ENCODE data around the gene HADHA. TPM values are rescaled to one million over a fixed set of nuclear protein-coding genes. Genes with fewer than 3 reads are reported as not detected.

HADHA gene
- total RNA-seq, 1 donor from 2014 or later: 139 TPM

DNA sequence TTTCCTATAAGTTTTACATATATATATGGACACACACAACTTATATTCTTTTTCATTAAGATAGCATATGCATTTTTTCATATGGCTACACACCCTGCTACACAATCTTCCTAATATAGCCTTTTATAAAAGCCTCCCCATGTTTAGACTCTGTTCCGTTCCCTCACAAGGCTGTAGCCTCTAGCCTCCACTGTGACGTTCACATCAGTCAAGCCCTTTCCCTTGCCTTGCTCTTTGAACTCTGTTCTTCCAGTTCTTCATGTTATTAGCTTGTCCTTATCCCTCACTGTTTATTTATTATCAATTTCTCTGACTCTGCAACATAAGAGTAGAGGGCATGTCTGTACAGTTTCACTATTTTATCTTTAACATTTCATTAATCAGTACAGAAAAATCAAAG lies 39.2 kb upstream of the HADHA start:
- H3K9ac ChIP-seq (ENCODE audit: low read length): no peak overlapping the region
- H3K36me3 ChIP-seq (ENCODE audit: insufficient read depth, low read length): peaks cover 41% of the 10 kb centered on the region
- H3K9me3 Mint-ChIP-seq (ENCODE audit: unreplicated experiment): no peaks in the 10 kb centered on the region
- no peaks in the 10 kb centered on the region for H3K27me3 ChIP-seq (ENCODE audit: insufficient read depth, low read length)
- no peaks in the 10 kb centered on the region for H4K20me1 ChIP-seq (ENCODE audit: insufficient read depth, low read length)
- H3K36me3 Mint-ChIP-seq (ENCODE audit: low read depth, unreplicated experiment): peaks cover 26% of the 10 kb centered on the region
- TF ChIP-seq, protein P1, sequence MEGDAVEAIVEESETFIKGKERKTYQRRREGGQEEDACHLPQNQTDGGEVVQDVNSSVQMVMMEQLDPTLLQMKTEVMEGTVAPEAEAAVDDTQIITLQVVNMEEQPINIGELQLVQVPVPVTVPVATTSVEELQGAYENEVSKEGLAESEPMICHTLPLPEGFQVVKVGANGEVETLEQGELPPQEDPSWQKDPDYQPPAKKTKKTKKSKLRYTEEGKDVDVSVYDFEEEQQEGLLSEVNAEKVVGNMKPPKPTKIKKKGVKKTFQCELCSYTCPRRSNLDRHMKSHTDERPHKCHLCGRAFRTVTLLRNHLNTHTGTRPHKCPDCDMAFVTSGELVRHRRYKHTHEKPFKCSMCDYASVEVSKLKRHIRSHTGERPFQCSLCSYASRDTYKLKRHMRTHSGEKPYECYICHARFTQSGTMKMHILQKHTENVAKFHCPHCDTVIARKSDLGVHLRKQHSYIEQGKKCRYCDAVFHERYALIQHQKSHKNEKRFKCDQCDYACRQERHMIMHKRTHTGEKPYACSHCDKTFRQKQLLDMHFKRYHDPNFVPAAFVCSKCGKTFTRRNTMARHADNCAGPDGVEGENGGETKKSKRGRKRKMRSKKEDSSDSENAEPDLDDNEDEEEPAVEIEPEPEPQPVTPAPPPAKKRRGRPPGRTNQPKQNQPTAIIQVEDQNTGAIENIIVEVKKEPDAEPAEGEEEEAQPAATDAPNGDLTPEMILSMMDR (IDR thresholded peaks at IDR 0.05; ENCODE audit: insufficient read depth, low read depth, low read length): no peak
- TF ChIP-seq EZH2 (IDR thresholded peaks at IDR 0.05; ENCODE audit: insufficient read depth, low read length): no peak
- no peak overlapping the region for H3K4me2 ChIP-seq (ENCODE audit: low read length)
- DNase-seq (ENCODE audit: low read depth): no peak
- no peaks in the 10 kb centered on the region for H3K27me3 Mint-ChIP-seq (ENCODE audit: low read depth, unreplicated experiment)
- H2AFZ ChIP-seq (ENCODE audit: low read depth, low read length): no peak overlapping the region
- H3K4me1 ChIP-seq (ENCODE audit: insufficient read depth, low read length): peaks cover 3% of the 10 kb centered on the region
- H3K4me3 Mint-ChIP-seq (ENCODE audit: unreplicated experiment): no peak overlapping the region
- H3K79me2 ChIP-seq (ENCODE audit: insufficient read depth, low read length): no peaks in the 10 kb centered on the region
- H3K4me1 Mint-ChIP-seq (ENCODE audit: low read depth, unreplicated experiment): peaks cover 3% of the 10 kb centered on the region
- H3K9me3 ChIP-seq (ENCODE audit: insufficient read depth, low read depth, low read length): no peaks in the 10 kb centered on the region
- H3K4me3 ChIP-seq (ENCODE audit: insufficient read depth, low read depth, low read length): no peak overlapping the region
- no peak for FAIRE-seq
- H3K27ac Mint-ChIP-seq (ENCODE audit: unreplicated experiment): no peak overlapping the region
- H3K27ac ChIP-seq (ENCODE audit: low read depth, low read length): no peak overlapping the region

DNA sequence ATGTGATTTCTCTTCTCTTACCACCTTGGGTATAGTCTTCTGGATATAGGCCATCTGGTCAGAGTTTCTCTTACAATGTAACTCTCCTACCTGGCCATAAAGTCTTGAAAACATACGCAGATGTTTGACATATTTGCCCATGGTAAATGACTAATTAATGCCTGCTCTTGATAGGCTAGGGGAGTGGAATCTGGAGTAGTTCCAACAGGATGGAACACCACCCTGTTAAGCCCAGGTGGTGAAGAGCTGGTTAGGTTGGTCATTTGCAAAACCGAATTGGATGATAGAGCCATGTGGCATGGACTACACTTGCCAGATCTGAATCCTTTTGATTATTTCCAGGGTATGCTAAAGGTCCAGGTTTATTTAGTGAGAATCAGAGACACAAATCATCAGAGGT lies 36.8 kb upstream of the HADHA start:
- Mint-ChIP-seq H3K36me3 (ENCODE audit: low read depth, unreplicated experiment) (peaks cover 25% of the 10 kb centered on the region), H3K27me3 (ENCODE audit: low read depth, unreplicated experiment) (no peaks in the 10 kb centered on the region), H3K4me1 (ENCODE audit: low read depth, unreplicated experiment) (peaks cover 3% of the 10 kb centered on the region), H3K9me3 (ENCODE audit: unreplicated experiment) (no peaks in the 10 kb centered on the region), H3K4me3 (ENCODE audit: unreplicated experiment) (no peak overlapping the region), H3K27ac (ENCODE audit: unreplicated experiment) (no peak overlapping the region)
- Histone ChIP-seq H3K4me2 (ENCODE audit: low read length) (no peak overlapping the region), H3K9me3 (ENCODE audit: insufficient read depth, low read depth, low read length) (no peaks in the 10 kb centered on the region), H3K9ac (ENCODE audit: low read length) (no peak overlapping the region), H2AFZ (ENCODE audit: low read depth, low read length) (no peak overlapping the region), H3K79me2 (ENCODE audit: insufficient read depth, low read length) (no peaks in the 10 kb centered on the region), H3K4me3 (ENCODE audit: insufficient read depth, low read depth, low read length) (no peak overlapping the region), H3K36me3 (ENCODE audit: insufficient read depth, low read length) (peaks cover 49% of the 10 kb centered on the region), H3K27ac (ENCODE audit: low read depth, low read length) (no peak overlapping the region), H3K27me3 (ENCODE audit: insufficient read depth, low read length) (no peaks in the 10 kb centered on the region), H3K4me1 (ENCODE audit: insufficient read depth, low read length) (peaks cover 3% of the 10 kb centered on the region), H4K20me1 (ENCODE audit: insufficient read depth, low read length) (no peaks in the 10 kb centered on the region)
- DNase-seq (ENCODE audit: low read depth) (no peak), FAIRE-seq (no peak)
- TF ChIP-seq, protein P1 (IDR thresholded peaks at IDR 0.05; ENCODE audit: insufficient read depth, low read depth, low read length): no peak
- no peak for TF ChIP-seq EZH2 (IDR thresholded peaks at IDR 0.05; ENCODE audit: insufficient read depth, low read length)

DNA sequence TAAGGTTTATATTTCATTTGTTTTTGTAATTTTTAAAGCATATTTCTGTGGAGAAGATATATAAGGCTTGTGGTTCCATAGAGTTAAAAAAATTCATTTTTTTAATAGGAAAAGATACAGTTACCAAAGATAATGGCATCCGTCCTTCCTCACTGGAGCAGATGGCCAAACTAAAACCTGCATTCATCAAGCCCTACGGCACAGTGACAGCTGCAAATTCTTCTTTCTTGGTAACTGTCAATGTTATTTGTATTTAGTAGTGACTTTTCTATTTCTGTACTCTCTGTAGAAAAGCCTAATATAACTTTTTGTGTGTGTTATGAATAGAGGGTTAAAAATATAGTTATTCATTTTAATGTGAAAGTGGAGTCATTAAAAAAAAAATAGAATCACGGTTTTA lies 35.5 kb upstream of the HADHA start:
- H3K4me3 ChIP-seq (ENCODE audit: insufficient read depth, low read depth, low read length): no peak overlapping the region
- H3K79me2 ChIP-seq (ENCODE audit: insufficient read depth, low read length): no peaks in the 10 kb centered on the region
- no peaks in the 10 kb centered on the region for H3K9me3 ChIP-seq (ENCODE audit: insufficient read depth, low read depth, low read length)
- H3K36me3 Mint-ChIP-seq (ENCODE audit: low read depth, unreplicated experiment): peaks cover 21% of the 10 kb centered on the region
- H4K20me1 ChIP-seq (ENCODE audit: insufficient read depth, low read length): no peaks in the 10 kb centered on the region
- no peaks in the 10 kb centered on the region for H3K27me3 ChIP-seq (ENCODE audit: insufficient read depth, low read length)
- TF ChIP-seq, protein P1 (IDR thresholded peaks at IDR 0.05; ENCODE audit: insufficient read depth, low read depth, low read length): no peak
- TF ChIP-seq EZH2 (IDR thresholded peaks at IDR 0.05; ENCODE audit: insufficient read depth, low read length): no peak
- H3K36me3 ChIP-seq (ENCODE audit: insufficient read depth, low read length): peaks cover 45% of the 10 kb centered on the region
- H3K9me3 Mint-ChIP-seq (ENCODE audit: unreplicated experiment): no peaks in the 10 kb centered on the region
- no peaks in the 10 kb centered on the region for H3K27me3 Mint-ChIP-seq (ENCODE audit: low read depth, unreplicated experiment)
- H3K4me1 ChIP-seq (ENCODE audit: insufficient read depth, low read length): peaks cover 3% of the 10 kb centered on the region
- H3K4me1 Mint-ChIP-seq (ENCODE audit: low read depth, unreplicated experiment): peaks cover 3% of the 10 kb centered on the region
- FAIRE-seq: no peak
- H2AFZ ChIP-seq (ENCODE audit: low read depth, low read length): no peak overlapping the region
- no peak overlapping the region for H3K4me3 Mint-ChIP-seq (ENCODE audit: unreplicated experiment)
- no peak overlapping the region for H3K27ac Mint-ChIP-seq (ENCODE audit: unreplicated experiment)
- no peak overlapping the region for H3K27ac ChIP-seq (ENCODE audit: low read depth, low read length)
- H3K4me2 ChIP-seq (ENCODE audit: low read length): no peak overlapping the region
- DNase-seq (ENCODE audit: low read depth): no peak
- H3K9ac ChIP-seq (ENCODE audit: low read length): no peak overlapping the region

Data from astrocyte (in vitro differentiated cells and primary cell).